ENCODE data around the gene FAR1.

The FAR1 gene

GRCh38 chr11:13697710-13698109 lies 29.2 kb downstream of the FAR1 start:
- TF ChIP-seq, protein P1, sequence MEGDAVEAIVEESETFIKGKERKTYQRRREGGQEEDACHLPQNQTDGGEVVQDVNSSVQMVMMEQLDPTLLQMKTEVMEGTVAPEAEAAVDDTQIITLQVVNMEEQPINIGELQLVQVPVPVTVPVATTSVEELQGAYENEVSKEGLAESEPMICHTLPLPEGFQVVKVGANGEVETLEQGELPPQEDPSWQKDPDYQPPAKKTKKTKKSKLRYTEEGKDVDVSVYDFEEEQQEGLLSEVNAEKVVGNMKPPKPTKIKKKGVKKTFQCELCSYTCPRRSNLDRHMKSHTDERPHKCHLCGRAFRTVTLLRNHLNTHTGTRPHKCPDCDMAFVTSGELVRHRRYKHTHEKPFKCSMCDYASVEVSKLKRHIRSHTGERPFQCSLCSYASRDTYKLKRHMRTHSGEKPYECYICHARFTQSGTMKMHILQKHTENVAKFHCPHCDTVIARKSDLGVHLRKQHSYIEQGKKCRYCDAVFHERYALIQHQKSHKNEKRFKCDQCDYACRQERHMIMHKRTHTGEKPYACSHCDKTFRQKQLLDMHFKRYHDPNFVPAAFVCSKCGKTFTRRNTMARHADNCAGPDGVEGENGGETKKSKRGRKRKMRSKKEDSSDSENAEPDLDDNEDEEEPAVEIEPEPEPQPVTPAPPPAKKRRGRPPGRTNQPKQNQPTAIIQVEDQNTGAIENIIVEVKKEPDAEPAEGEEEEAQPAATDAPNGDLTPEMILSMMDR (IDR thresholded peaks at IDR 0.05; ENCODE audit: low read depth, low read length) = no peak
- no peak overlapping the region for H3K4me3 ChIP-seq (ENCODE audit: low read depth, low read length)

DNA sequence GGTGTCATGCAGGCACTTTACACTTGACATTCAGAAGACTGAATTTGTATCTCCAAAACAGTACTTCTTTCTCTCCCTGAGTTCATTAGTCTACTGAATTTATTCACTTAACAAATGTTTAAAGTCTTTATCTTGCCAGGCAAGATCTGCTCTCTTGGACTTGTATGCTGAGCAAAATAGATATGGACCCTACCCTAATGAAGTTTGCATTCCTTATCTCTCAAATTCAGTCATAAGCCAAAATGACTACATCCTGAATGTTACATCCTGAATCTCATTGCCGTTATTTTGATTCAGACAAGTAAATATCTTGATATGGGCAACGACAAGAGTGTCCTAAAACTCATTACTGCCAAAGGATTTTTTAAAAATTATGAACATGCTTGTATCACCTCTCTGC lies 29.7 kb downstream of the FAR1 start:
- no peak overlapping the region for H3K4me3 ChIP-seq (ENCODE audit: low read depth, low read length)
- TF ChIP-seq, protein P1 (IDR thresholded peaks at IDR 0.05; ENCODE audit: low read depth, low read length) = no peak

GRCh38 chr11:13699041-13699440 lies 30.6 kb downstream of the FAR1 start:
- TF ChIP-seq, protein P1 (IDR thresholded peaks at IDR 0.05; ENCODE audit: low read depth, low read length) = no peak
- H3K4me3 ChIP-seq (ENCODE audit: low read depth, low read length) = no peak overlapping the region

- TF ChIP-seq, protein P1 (IDR thresholded peaks at IDR 0.05; ENCODE audit: low read depth, low read length) = no peak
- H3K4me3 ChIP-seq (ENCODE audit: low read depth, low read length) = no peak overlapping the region
Measured at GRCh38 chr11:13699870-13700269, 31.4 kb downstream of the FAR1 start.

DNA sequence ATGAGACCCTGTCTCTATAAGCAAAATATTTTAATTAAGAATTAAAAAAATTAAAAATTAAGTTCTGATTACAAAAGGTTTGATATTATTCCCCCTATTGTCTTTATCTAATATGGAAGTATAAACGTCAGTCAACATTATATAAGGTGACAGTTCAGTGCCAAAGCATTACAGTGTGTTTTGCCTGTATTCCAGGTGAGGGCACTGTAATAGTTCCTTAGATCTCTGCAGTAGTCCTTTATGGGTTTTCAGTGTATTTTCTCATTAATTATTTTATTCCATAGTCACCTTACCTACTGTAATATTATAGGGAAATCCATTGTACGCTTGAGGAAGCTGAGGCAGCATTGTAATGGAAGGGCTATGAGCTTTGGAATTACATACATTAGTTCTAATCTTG lies 33.0 kb downstream of the FAR1 start:
- H3K4me3 ChIP-seq (ENCODE audit: low read depth, low read length) = no peak overlapping the region
- TF ChIP-seq, protein P1 (IDR thresholded peaks at IDR 0.05; ENCODE audit: low read depth, low read length) = no peak

DNA sequence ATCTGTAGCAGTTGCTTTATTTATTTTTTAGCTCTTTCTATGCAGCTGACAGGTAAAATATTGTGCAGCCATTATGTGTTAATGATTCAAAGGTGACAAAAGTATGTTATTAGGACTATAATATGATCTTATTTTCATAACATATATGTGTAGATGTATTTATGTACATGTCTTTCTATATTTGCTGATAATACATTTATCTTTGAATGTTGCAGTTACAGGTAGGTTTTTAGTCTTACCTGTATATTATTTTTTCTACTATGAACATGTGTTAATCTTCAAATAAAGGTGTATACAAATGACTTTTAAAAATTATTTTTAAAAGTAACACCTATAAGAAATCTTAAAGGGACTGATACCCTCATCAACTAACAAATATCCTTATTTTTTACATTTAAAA lies 33.6 kb downstream of the FAR1 start:
- TF ChIP-seq, protein P1 (IDR thresholded peaks at IDR 0.05; ENCODE audit: low read depth, low read length) = no peak
- no peak overlapping the region for H3K4me3 ChIP-seq (ENCODE audit: low read depth, low read length)

GRCh38 chr11:13705710-13706109 lies 37.2 kb downstream of the FAR1 start:
- H3K4me3 ChIP-seq (ENCODE audit: low read depth, low read length) = no peak overlapping the region
- TF ChIP-seq, protein P1 (IDR thresholded peaks at IDR 0.05; ENCODE audit: low read depth, low read length) = no peak
